GM12878 (cell line): ENCODE measurements around the gene NEBL. TPM values are rescaled to one million over a fixed set of nuclear protein-coding genes. Genes with fewer than 3 reads are reported as not detected.

ENCODE experiments used
- ATAC-seq: fragments of 200-7000 bp; cut with Tn5 transposase; 3 replicates; pipeline ENCODE4 v1.9.1; 2020; ENCODE audit warnings: mild to moderate bottlenecking, moderate library complexity
- BruUV-seq: library from RNA; stranded (reverse); fragments of 400-500 nt; replicated peaks from 2 replicates; lab custom pipeline; 2021; lab: Mats Ljungman, UMichigan
- CTCF ChIA-PET: fragments of 300-600 bp; sonication (Branson Sonifier 250); formaldehyde crosslinking; extraction: SDS; loops from one replicate; lab custom pipeline; 2021; ENCODE audit warnings: inconsistent platforms; lab: Yijun Ruan, JAX
- POLR2A ChIA-PET: fragments of 350-600 bp; formaldehyde crosslinking; extraction: SDS; loops from one replicate; lab custom pipeline; 2021; ENCODE audit warnings: inconsistent platforms; lab: Charles Lee
- RAD21 ChIA-PET: fragments of 300-600 bp; sonication (Branson Sonifier 250); formaldehyde crosslinking; loops from one replicate; lab custom pipeline; 2023; ENCODE audit warnings: antibody characterized with exemption; ENCODE audit not compliant: unreplicated experiment; lab: Charles Lee
- SMC1A ChIA-PET: fragments of 300-600 bp; sonication (Branson Sonifier 250); formaldehyde crosslinking; loops from one replicate; lab custom pipeline; 2023; ENCODE audit not compliant: unreplicated experiment, uncharacterized antibody; lab: Charles Lee
- DNase-seq: peaks from one replicate; pipeline ENCODE4 v3.0.0-alpha.2; 2011; ENCODE audit warnings: low read depth, low spot score
- FAIRE-seq: peaks from 3 replicates; lab custom pipeline; 2011; peaks lifted over from hg19 to GRCh38; lab: Jason Lieb, UNC
- H2AFZ ChIP-seq: 2 replicates; pipeline ENCODE4 v1.6.0; 2011; ENCODE audit warnings: low read depth, low read length, control low read depth; ENCODE audit not compliant: control insufficient read depth
- H3K27ac ChIP-seq: 2 replicates; pipeline ENCODE4 v1.5.1; 2011; ENCODE audit warnings: control low read depth; ENCODE audit not compliant: control insufficient read depth, insufficient read depth
- H3K27me3 ChIP-seq, 2 experiments: replicated peaks in 1 of 2; 2 replicates each; pipeline versions ENCODE4 v1.6.0 to v1.6.1; 2011; ENCODE audit warnings: low read length in 1 of 2; ENCODE audit not compliant: control insufficient read depth in 2 of 2, insufficient read depth in 2 of 2
- H3K36me3 ChIP-seq, 2 experiments: 2 replicates each; pipeline ENCODE4 v1.5.1; 2011; ENCODE audit warnings: low read length in 1 of 2; ENCODE audit not compliant: control insufficient read depth in 2 of 2, insufficient read depth in 2 of 2
- H3K4me1 ChIP-seq: 2 replicates; pipeline ENCODE4 v1.6.1; 2011; ENCODE audit warnings: mild to moderate bottlenecking, low read length, moderate library complexity, mixed read lengths; ENCODE audit not compliant: control insufficient read depth, insufficient read depth
- H3K4me2 ChIP-seq: 2 replicates; pipeline ENCODE4 v1.6.0; 2011; ENCODE audit warnings: control low read depth; ENCODE audit not compliant: control insufficient read depth, insufficient read depth
- H3K4me3 ChIP-seq: fragments of 200-600 bp; sonication (generic); 2 replicates; pipeline ENCODE4 v1.5.1; 2016
- H3K79me2 ChIP-seq: 2 replicates; pipeline ENCODE4 v1.6.0; 2011; ENCODE audit warnings: low read length; ENCODE audit not compliant: control insufficient read depth, insufficient read depth
- H3K9ac ChIP-seq: 2 replicates; pipeline ENCODE4 v1.8.0; 2011; ENCODE audit warnings: low read length, control low read depth, mixed read lengths; ENCODE audit not compliant: control insufficient read depth, insufficient read depth
- H3K9me3 ChIP-seq: replicated peaks from 3 replicates; pipeline ENCODE4 v1.5.1; 2011; ENCODE audit warnings: mild to moderate bottlenecking, low read length; ENCODE audit not compliant: control insufficient read depth, insufficient read depth
- H4K20me1 ChIP-seq: 2 replicates; pipeline ENCODE4 v1.6.0; 2011; ENCODE audit not compliant: control insufficient read depth, insufficient read depth
- ATF7 ChIP-seq: fragments of 450-650 bp; IDR thresholded peaks from 2 replicates; pipeline ENCODE4 v1.6.1; 2016; ENCODE audit warnings: low read depth, mild to moderate bottlenecking
- BHLHE40 ChIP-seq, 2 experiments: fragments of 450-650 bp in 1 of 2; IDR thresholded peaks; 2 replicates each; pipeline ENCODE4 v1.6.1; 2011 to 2017; ENCODE audit warnings: low read depth in 2 of 2, borderline replicate concordance in 1 of 2, improper control_type of control experiment in 1 of 2, low read length in 1 of 2, mild to moderate bottlenecking in 1 of 2
- CHD1 ChIP-seq: IDR thresholded peaks from 2 replicates; pipeline ENCODE4 v1.6.1; 2012; ENCODE audit warnings: low read depth, low read length, improper control_type of control experiment
- CREM ChIP-seq: IDR thresholded peaks from 2 replicates; pipeline ENCODE4 v1.6.1; 2014; ENCODE audit warnings: antibody characterized with exemption, low read depth
- DPF2 ChIP-seq: fragments of 450-650 bp; IDR thresholded peaks from 2 replicates; pipeline ENCODE4 v1.6.1; 2017; ENCODE audit warnings: mild to moderate bottlenecking
- EED ChIP-seq: sonication (generic); IDR thresholded peaks from 2 replicates; pipeline ENCODE4 v1.6.1; 2016; ENCODE audit warnings: antibody characterized with exemption, low read depth
- EP300 ChIP-seq, 2 experiments: fragments of 150-350 bp in 1 of 2; IDR thresholded peaks; 2 replicates each; pipeline ENCODE4 v1.6.1; 2011 to 2012; ENCODE audit warnings: low read depth in 2 of 2, low read length in 2 of 2, borderline replicate concordance in 1 of 2, improper control_type of control experiment in 1 of 2, inconsistent platforms in 1 of 2; ENCODE audit not compliant: control insufficient read depth in 1 of 2
- NRF1 ChIP-seq: conservative IDR thresholded peaks from 2 replicates; pipeline ENCODE4 v1.6.1; 2011; ENCODE audit warnings: mild to moderate bottlenecking, low read depth, low read length, improper control_type of control experiment
- RB1 ChIP-seq: fragments of 450-650 bp; formaldehyde crosslinking; IDR thresholded peaks from 2 replicates; pipeline ENCODE4 v1.6.1; 2017; ENCODE audit warnings: mild to moderate bottlenecking, borderline replicate concordance
- RUNX3 ChIP-seq: IDR thresholded peaks from 2 replicates; pipeline ENCODE4 v1.6.1; 2012; ENCODE audit warnings: low read length, inconsistent platforms
- SIN3A ChIP-seq: IDR thresholded peaks from 2 replicates; pipeline ENCODE4 v1.6.1; 2012; ENCODE audit warnings: low read depth, low read length, improper control_type of control experiment
- SP1 ChIP-seq: IDR thresholded peaks from one replicate; pipeline ENCODE4 v1.6.1; 2011; ENCODE audit warnings: low read depth, low read length
- STAT1 ChIP-seq: fragments of 450-650 bp; conservative IDR thresholded peaks from 2 replicates; pipeline ENCODE4 v1.6.1; 2014; ENCODE audit warnings: antibody characterized with exemption, mild to moderate bottlenecking
- ZNF384 ChIP-seq: IDR thresholded peaks from 2 replicates; pipeline ENCODE4 v1.6.1; 2012; ENCODE audit warnings: low read depth, mild to moderate bottlenecking, low read length, improper control_type of control experiment, borderline replicate concordance
- ZZZ3 ChIP-seq: IDR thresholded peaks from 2 replicates; pipeline ENCODE4 v1.6.1; 2011; ENCODE audit warnings: low read depth; ENCODE audit not compliant: control insufficient read depth, insufficient read length
- WGBS: methylation state at CpG from one replicate; pipeline ENCODE4 v1.1.6; 2016; ENCODE audit warnings: low lambda C conversion rate; ENCODE audit not compliant: insufficient replicate concordance, insufficient coverage; ENCODE audit errors: missing lambda C conversion rate; 5-methylcytosine and 5-hydroxymethylcytosine counted together
- in situ Hi-C: fragments of 300-500 bp; cut with MboI; formaldehyde crosslinking; loops from 9 replicates; pipeline ENCODE4 v1.14.3; 2018; ENCODE audit warnings: mixed read lengths
- intact Hi-C: fragments of 100-400 bp; cut with micrococcal nuclease; formaldehyde crosslinking; loops from one replicate; pipeline ENCODE4 v1.14.2; 2022; ENCODE audit not compliant: unreplicated experiment
- polyA plus RNA-seq, 11 experiments: library from polyadenylated mRNA; depleted of rRNA in 4 of 11; unstranded in 6 of 11; stranded (reverse) in 5 of 11; fragments of >200 nt; fragmentation: Nextera tagmentation in 4 of 11; fragmentation: Illumina TruSeq in 1 of 11; extraction: Ambion mirVana in 4 of 11; extraction: Trizol in 1 of 11; gene quantifications; 1 replicate in 1 of 11; 2 replicates in 10 of 11; pipeline versions ENCODE4 v1.2.1 to v1.2.3, GENCODE V29; 2011 to 2016; ENCODE audit warnings: inconsistent platforms in 2 of 11, missing spikeins in 2 of 11, low read depth in 1 of 11
- total RNA-seq, 4 experiments: library from RNA; depleted of rRNA in 3 of 4; stranded (reverse); fragments of >200 nt in 3 of 4; fragmentation: Illumina TruSeq in 1 of 4; extraction: Trizol in 1 of 4; gene quantifications; 2 replicates each; pipeline versions ENCODE4 v1.2.1 to v1.2.3, GENCODE V29; 2013 to 2021
- TF ChIP-seq, protein P1 (sequence below): fragments of 450-650 bp; conservative IDR thresholded peaks from 2 replicates; pipeline ENCODE4 v1.6.1; 2017; ENCODE audit warnings: mild to moderate bottlenecking, moderate library complexity
- TF ChIP-seq, protein P2 (sequence below): IDR thresholded peaks from 2 replicates; pipeline ENCODE4 v1.6.1; 2012; ENCODE audit warnings: low read depth, low read length, improper control_type of control experiment
- TF ChIP-seq, protein P3 (sequence below): fragments of 450-650 bp; IDR thresholded peaks from 2 replicates; pipeline ENCODE4 v1.6.1; 2017; ENCODE audit warnings: mild to moderate bottlenecking, low read depth, inconsistent platforms; ENCODE audit not compliant: poor library complexity, severe bottlenecking

Gene NEBL
- total and polyA plus RNA-seq, 10 of the 15 experiments (the other 5 are each of a cell fraction or from before 2014, with no cell fraction given) = 0.04 to 0.56 (median 0.11) TPM; not detected in 6

DNA sequence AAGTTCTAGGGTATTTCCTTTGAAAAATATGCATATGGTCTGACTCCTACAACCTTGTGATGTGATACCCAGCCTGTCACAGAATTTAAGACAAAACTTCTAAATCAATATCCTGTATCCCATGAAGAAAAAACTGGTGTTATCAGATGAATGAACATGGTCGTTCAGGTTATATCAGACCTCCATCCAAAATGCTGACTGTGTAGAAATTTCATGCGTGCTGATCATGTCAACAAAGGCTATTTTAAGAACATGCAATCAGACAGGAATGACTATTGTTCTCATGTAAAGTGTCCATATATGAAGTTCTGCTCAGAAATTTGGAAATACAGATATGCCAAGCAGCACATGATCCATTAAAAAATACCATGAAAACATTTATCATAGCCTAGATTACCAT is 62.3 kb downstream of the NEBL start (continued):
- no peak for TF ChIP-seq SIN3A
- TF ChIP-seq ATF7 = no peak

- no TSS peak for BruUV-seq
- no peak overlapping the region for H2AFZ ChIP-seq
- in situ Hi-C loops (no loop called here), intact Hi-C loops (no loop called here)
- POLR2A ChIA-PET = no interaction called here
- H3K79me2 ChIP-seq = no peaks in the 10 kb centered on the region
- FAIRE-seq (no peak), DNase-seq (no peak), ATAC-seq (no peak)
- no peak overlapping the region for H3K4me2 ChIP-seq
- H3K9me3 ChIP-seq = no peaks in the 10 kb centered on the region
- 22% methylated on average over 4 of the region's 4 CpGs for WGBS
- H3K9ac ChIP-seq = no peak overlapping the region
- no peaks in the 10 kb centered on the region for H3K27me3 ChIP-seq
- RAD21 ChIA-PET = no interaction called here
- H3K27ac ChIP-seq = no peak overlapping the region
- H3K4me1 ChIP-seq = no peaks in the 10 kb centered on the region
- H4K20me1 ChIP-seq = no peaks in the 10 kb centered on the region
- no peaks in the 10 kb centered on the region for H3K36me3 ChIP-seq
- TF ChIP-seq STAT1 = no peak
- no peak for TF ChIP-seq EED
- TF ChIP-seq, protein P1, sequence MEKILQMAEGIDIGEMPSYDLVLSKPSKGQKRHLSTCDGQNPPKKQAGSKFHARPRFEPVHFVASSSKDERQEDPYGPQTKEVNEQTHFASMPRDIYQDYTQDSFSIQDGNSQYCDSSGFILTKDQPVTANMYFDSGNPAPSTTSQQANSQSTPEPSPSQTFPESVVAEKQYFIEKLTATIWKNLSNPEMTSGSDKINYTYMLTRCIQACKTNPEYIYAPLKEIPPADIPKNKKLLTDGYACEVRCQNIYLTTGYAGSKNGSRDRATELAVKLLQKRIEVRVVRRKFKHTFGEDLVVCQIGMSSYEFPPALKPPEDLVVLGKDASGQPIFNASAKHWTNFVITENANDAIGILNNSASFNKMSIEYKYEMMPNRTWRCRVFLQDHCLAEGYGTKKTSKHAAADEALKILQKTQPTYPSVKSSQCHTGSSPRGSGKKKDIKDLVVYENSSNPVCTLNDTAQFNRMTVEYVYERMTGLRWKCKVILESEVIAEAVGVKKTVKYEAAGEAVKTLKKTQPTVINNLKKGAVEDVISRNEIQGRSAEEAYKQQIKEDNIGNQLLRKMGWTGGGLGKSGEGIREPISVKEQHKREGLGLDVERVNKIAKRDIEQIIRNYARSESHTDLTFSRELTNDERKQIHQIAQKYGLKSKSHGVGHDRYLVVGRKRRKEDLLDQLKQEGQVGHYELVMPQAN = no peak
- TF ChIP-seq BHLHE40 (IDR thresholded peaks at IDR 0.05; ENCODE audit: borderline replicate concordance in 1 of 2, low read depth in 2 of 2, low read length in 1 of 2) = no peak
- TF ChIP-seq DPF2 = no peak
- TF ChIP-seq RUNX3 = no peak
- TF ChIP-seq EP300 (IDR thresholded peaks at IDR 0.05; ENCODE audit: borderline replicate concordance in 1 of 2, control insufficient read depth in 1 of 2, low read depth in 2 of 2, low read length in 2 of 2) = no peak
- TF ChIP-seq NRF1 = no peak
- no peak for TF ChIP-seq RB1
- TF ChIP-seq SP1 = no peak
- TF ChIP-seq, protein P2, sequence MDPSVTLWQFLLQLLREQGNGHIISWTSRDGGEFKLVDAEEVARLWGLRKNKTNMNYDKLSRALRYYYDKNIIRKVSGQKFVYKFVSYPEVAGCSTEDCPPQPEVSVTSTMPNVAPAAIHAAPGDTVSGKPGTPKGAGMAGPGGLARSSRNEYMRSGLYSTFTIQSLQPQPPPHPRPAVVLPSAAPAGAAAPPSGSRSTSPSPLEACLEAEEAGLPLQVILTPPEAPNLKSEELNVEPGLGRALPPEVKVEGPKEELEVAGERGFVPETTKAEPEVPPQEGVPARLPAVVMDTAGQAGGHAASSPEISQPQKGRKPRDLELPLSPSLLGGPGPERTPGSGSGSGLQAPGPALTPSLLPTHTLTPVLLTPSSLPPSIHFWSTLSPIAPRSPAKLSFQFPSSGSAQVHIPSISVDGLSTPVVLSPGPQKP = no peak
- no peak for TF ChIP-seq ZZZ3
- no peak for TF ChIP-seq ZNF384
- no peak for TF ChIP-seq CREM
- TF ChIP-seq, protein P3, sequence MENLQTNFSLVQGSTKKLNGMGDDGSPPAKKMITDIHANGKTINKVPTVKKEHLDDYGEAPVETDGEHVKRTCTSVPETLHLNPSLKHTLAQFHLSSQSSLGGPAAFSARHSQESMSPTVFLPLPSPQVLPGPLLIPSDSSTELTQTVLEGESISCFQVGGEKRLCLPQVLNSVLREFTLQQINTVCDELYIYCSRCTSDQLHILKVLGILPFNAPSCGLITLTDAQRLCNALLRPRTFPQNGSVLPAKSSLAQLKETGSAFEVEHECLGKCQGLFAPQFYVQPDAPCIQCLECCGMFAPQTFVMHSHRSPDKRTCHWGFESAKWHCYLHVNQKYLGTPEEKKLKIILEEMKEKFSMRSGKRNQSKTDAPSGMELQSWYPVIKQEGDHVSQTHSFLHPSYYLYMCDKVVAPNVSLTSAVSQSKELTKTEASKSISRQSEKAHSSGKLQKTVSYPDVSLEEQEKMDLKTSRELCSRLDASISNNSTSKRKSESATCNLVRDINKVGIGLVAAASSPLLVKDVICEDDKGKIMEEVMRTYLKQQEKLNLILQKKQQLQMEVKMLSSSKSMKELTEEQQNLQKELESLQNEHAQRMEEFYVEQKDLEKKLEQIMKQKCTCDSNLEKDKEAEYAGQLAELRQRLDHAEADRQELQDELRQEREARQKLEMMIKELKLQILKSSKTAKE = no peak
- no peak for TF ChIP-seq CHD1
- H3K4me3 ChIP-seq = no peak overlapping the region
- SMC1A ChIA-PET = no interaction called here
- CTCF ChIA-PET = no interaction called here
These were observed 74.3 kb downstream of the NEBL start for GRCh38 chr10:20822825-20823224.
